RPMI7951 (cell line): ENCODE results near the gene YPEL4. TPM values are rescaled to one million over a fixed set of nuclear protein-coding genes. Genes with fewer than 3 reads are reported as not detected.
A peak's percentile ranks its signal among the peaks of the same experiment; 100 is the strongest.
"Not testable (repeated sequence)": the region's sequence is repeated elsewhere in the genome, so short reads cannot be mapped to it uniquely, and the experiment has no call there.

Experiments
- DNase-seq: peaks from one replicate; pipeline ENCODE4 v3.0.0-alpha.2; 2012; ENCODE audit warnings: low read depth
- total RNA-seq: library from RNA; depleted of rRNA; stranded (reverse); fragments of >200 nt; shearing (Covaris generic); gene quantifications from 2 replicates; pipeline ENCODE4 v1.2.3, GENCODE V29; 2014; rRNA removed

YPEL4 gene, protein sequence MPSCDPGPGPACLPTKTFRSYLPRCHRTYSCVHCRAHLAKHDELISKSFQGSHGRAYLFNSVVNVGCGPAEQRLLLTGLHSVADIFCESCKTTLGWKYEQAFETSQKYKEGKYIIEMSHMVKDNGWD
- total RNA-seq: 0.20 and 1.1 TPM in 2 replicates

GRCh38 chr11:57649826-57650738 is at the start of gene YPEL4:
YPEL4 (minus strand) TSS chr11:57649912; CDS start chr11:57647107, 2,805 bp downstream.
- peak; percentile 71 for DNase-seq

- DNase-seq: no peak
Measured at GRCh38 chr11:57698843-57699365, 49.2 kb upstream of the YPEL4 start.

DNA sequence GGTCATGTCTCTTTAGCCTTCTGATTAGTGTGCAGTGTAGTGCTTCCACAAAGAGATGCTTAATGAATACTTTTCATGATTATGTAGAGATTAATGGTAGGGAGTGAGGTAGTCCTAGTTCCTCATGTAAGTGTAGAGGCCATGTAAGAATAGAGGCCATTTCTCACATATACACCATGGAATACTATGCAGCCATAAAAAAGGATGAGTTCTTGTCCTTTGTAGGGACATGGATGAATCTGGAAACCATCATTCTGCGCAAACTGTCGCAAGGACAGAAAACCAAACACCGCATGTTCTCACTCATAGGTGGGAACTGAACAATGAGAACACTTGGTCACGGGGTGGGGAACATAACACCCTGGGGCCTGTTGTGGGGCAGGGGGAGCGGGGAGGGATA is 40.8 kb upstream of the YPEL4 start:
- not testable (repeated sequence) for DNase-seq

- DNase-seq: no peak
Measured at GRCh38 chr11:57681168-57681567, 31.5 kb upstream of the YPEL4 start.

- peak; percentile 52 for DNase-seq
Measured at GRCh38 chr11:57680552-57680874, 30.8 kb upstream of the YPEL4 start.

DNA sequence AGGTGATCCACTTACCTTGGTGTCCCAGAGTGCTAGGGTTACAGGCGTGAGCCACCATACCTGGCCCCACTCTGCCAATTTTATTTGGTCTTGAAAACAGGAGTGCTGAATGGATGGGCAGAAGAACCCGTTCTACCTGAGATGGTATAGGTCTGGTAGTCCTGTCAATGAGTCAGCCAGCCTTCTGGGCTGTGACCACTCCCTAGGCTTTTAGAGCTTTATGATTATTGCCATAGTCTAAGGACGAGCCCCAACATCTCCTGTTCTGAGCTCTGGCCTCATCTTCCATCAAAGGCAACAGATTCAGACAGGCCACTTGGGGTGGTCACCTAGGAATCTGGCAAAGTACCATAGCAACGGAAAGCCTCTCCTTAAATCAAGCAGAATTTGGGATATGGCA is 29.7 kb upstream of the YPEL4 start:
- DNase-seq: no peak

DNA sequence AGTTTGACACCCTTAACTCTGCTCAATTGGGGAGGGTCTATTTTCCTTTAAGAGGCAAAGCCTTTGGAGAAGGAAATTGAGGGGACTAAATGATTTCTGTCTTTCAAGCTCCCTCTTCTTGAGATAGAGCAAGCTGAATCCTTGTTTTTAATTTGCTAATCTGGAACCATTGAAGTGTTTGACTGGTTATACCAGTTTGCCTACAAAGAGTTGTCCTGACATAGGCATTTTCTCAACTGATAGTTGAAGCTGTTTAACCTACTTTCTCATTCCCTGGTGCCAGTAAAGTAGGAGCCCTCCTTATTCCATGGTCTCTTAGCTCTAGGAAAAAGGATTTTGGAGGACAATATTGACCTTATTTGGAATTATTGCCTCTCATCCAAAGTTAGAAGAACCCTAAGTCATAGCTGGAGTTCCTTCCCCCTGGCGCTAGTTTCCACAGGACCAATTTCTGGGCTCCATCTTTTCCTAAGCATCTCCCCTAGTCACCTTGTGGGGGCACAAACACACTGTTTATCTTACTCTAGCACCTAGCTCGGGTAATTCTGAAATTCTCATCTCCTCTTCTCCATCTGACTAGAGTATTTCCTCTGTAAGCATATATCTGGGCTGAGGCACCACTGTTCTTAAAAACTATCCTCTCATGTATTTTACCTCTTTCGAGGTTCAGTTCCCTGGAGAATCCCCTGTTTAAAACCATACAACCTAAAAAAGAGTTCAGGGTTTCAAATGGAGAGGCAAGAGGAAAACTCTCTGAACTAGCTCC is 25.6 kb upstream of the YPEL4 start:
- DNase-seq: no peak

GRCh38 chr11:57674251-57674650 is 24.5 kb upstream of the YPEL4 start:
- DNase-seq: no peak

GRCh38 chr11:57668434-57668782 is 18.7 kb upstream of the YPEL4 start:
- DNase-seq: no peak

- peak; percentile 98 for DNase-seq
Measured at GRCh38 chr11:57667736-57668433, 18.2 kb upstream of the YPEL4 start, which contains the start of gene ZDHHC5. ZDHHC5 (plus strand) TSS chr11:57668114; CDS start chr11:57673091, 4,977 bp downstream.

DNA sequence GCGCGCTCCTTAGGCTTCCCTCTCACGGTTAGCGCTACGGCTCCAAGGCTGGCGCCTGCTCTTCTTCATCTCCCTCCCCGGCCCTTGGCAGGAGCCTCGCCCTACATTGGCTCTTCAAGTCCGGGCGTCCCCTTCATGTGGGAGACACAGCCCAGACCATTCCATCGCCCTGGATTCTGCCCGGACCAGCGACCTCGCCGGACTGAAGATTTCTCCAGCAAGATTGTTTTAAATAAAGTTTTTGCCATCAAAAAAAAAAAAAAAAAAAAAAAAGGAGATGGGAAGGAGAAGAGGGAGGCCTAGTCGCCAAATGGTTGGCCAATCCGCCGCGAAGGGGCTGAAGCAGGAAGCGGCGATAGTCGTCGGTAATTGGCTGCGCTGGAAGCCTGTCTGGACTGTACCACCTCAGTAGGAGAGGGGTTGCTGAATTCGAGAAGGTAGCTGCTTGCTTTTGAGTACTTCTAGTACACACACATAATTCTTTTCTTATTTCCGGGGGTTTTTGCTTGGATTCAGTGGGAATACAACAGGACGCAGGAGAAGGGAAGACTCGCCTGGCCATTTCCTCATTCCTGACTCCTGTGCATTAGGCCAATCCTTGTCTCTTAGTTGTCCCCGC is 17.5 kb upstream of the YPEL4 start:
- peak; percentile 98 for DNase-seq

- DNase-seq: no peak
Measured at GRCh38 chr11:57663975-57664374, 14.3 kb upstream of the YPEL4 start.

- no peak for DNase-seq
Measured at GRCh38 chr11:57662893-57663292, 13.2 kb upstream of the YPEL4 start.

DNA sequence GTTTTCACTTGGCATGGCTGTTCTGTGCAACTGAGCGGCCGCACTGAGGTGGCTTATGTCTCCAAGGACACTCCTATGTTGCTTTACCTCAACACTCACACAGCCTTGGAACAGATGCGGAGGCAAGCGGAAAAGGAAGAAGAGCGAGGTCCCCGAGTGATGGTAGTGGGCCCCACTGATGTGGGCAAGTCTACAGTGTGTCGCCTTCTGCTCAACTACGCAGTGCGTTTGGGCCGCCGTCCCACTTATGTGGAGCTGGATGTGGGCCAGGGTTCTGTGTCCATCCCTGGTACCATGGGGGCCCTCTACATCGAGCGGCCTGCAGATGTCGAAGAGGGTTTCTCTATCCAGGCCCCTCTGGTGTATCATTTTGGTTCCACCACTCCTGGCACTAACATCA is 10.0 kb upstream of the YPEL4 start:
- DNase-seq: no peak

GRCh38 chr11:57658023-57658361 is 8.3 kb upstream of the YPEL4 start:
- DNase-seq: no peak

DNA sequence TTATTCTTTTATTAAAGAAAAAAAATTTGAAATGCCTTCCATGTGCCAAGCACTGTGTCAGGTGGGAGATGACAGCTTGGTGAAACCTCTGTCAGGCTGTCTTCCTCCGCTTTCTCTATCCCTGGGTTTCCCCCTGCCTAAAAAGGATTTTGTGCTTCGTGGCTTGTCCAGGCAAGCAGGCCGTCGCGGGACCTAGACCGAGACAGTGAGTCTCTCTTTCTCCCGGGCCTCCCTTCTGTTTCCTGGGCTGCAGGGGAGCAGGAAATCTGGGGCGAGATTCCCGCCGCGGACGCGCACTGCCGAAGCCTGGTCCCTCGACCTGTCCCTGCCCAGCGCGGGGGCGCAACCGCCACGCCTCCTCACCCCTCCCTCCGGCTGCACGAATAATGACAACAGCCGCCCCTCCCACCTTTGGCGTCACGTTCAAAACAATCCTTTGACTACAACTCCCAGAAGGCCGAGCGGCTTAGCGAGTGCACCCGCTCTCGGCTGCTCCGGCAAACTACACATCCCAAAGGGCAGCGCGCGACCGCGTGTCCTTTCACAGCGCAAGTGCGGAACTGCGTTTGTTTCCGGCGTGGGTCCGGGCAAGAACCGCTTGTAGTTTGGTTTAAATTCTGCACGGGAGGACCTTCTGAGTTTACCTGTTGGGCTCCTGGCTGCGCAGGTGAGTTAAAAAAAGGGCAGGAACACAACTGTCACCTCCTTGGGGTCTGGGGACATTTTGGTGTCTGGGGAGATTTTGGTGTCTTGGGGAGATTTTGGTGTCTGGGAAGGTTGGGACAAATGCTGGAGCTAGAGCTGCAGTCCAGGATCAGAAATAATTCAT is 7.7 kb upstream of the YPEL4 start, which contains the start of gene CLP1:
Gene CLP1, plus strand, starts transcription at position 569 of the 829 bp plus-strand sequence. CDS start 1,715 bp downstream, outside the sequence.
- peak; percentile 98 for DNase-seq

- DNase-seq: no peak
Measured at GRCh38 chr11:57656885-57657193, 7.1 kb upstream of the YPEL4 start.

DNA sequence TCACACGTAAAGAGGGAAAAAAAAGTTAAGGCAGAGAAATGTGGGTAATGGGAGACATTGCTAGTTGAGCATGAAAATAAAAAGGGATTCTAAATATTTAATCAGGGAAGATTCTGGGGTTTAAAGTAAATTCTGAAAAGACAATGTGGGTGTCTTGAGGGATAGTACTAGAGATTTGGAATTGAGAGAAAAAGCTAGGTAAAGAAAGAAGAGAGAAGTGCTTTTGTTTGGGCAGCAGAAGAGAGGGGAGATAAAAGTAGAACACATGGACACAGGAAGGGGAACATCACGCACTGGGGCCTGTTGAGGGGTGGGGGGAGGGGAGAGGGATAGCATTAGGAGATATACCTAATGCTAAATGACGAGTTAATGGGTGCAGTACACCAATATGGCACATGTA is 3.5 kb upstream of the YPEL4 start:
- no peak for DNase-seq

- no peak for DNase-seq
Measured at GRCh38 chr11:57652662-57653061, 3.0 kb upstream of the YPEL4 start.

DNA sequence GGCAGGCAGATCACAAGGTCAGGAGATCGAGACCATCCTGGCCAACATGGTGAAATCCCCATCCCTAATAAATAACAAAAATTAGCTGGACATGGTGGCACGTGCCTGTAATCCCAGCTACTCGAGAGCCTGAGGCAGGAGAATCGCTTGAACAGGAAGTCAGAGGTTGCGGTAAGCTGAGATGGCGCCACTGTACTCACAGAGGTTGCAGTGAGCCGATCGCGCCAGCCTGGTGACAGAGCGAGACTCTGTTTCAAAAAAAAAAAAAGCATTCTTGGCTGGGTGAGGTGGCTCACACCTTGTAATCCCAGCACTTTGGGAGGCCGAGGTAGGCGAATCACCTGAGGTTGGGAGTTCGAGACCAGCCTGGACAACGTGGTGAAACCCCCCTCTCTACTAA is 2.5 kb upstream of the YPEL4 start:
- peak; percentile 49 for DNase-seq

DNA sequence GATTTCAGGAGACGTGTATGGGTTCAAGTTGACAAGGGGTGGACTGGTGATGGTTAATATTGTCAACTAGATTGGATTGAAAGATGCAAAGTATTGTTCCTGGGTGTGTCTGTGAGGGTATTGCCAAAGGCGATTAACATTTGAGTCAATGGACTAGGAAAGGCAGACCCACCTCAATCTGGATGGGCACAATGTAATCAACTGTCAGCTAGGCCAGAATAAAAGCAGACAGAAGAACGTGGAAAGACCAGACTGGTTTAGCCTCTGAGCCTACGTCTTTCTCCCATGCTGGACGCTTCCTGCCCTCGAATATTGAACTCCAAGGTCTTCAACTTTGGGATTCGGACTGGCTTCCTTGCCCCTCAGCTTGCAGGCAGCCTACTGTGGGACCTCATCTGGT is 1.7 kb upstream of the YPEL4 start:
- DNase-seq: no peak
